RCC 7860 (cell line): ENCODE data around the gene P2RY6.
"Not testable (repeated sequence)": the region's sequence is repeated elsewhere in the genome, so short reads cannot be mapped to it uniquely, and the experiment has no call there.

Experiments
- DNase-seq: peaks from one replicate; pipeline ENCODE4 v3.0.0-alpha.2; 2015; ENCODE audit warnings: low spot score
- FAIRE-seq: peaks from 2 replicates; lab custom pipeline; 2012; peaks lifted over from hg19 to GRCh38; lab: Jason Lieb, UNC

Gene P2RY6

GRCh38 chr11:73259406-73260126, 12.6 kb upstream of the P2RY6 start:
- DNase-seq (no peak), FAIRE-seq (no peak)

- no peak for DNase-seq
- no peak for FAIRE-seq
These were observed 12.0 kb upstream of the P2RY6 start for GRCh38 chr11:73260127-73260457.

GRCh38 chr11:73262851-73263495, 9.2 kb upstream of the P2RY6 start:
- DNase-seq (peak; percentile 62), FAIRE-seq (peak; percentile 43)

- no peak for FAIRE-seq
These were observed 8.5 kb upstream of the P2RY6 start for GRCh38 chr11:73263640-73264039.

GRCh38 chr11:73265278-73265810, 6.8 kb upstream of the P2RY6 start:
- FAIRE-seq (no peak), DNase-seq (no peak)

More at GRCh38 chr11:73263640-73264039, 8.5 kb upstream of the P2RY6 start:
- no peak for DNase-seq

- FAIRE-seq, result no peak
- DNase-seq, result no peak
These were observed 6.1 kb upstream of the P2RY6 start for GRCh38 chr11:73265853-73266645.

- no peak for FAIRE-seq
- no peak for DNase-seq
These were observed 5.5 kb upstream of the P2RY6 start for GRCh38 chr11:73266646-73267020.

- FAIRE-seq (no peak), DNase-seq (no peak)
These were observed 4.9 kb upstream of the P2RY6 start for GRCh38 chr11:73267122-73267846.

GRCh38 chr11:73267906-73268540, 4.1 kb upstream of the P2RY6 start:
- DNase-seq (no peak), FAIRE-seq (no peak)

- FAIRE-seq (no peak), DNase-seq (no peak)
These were observed 3.4 kb upstream of the P2RY6 start for GRCh38 chr11:73268671-73269271.

- DNase-seq, result no peak
- FAIRE-seq, result no peak
These were observed 2.6 kb upstream of the P2RY6 start for GRCh38 chr11:73269459-73270015.

GRCh38 chr11:73270016-73270854, 1.9 kb upstream of the P2RY6 start:
- FAIRE-seq (no peak), DNase-seq (no peak)

- no peak for FAIRE-seq
- DNase-seq, result no peak
These were observed 1.2 kb upstream of the P2RY6 start for GRCh38 chr11:73270855-73271477.

- not testable (repeated sequence) for DNase-seq, FAIRE-seq
These were observed 666 bp upstream of the P2RY6 start for GRCh38 chr11:73271478-73271865.

GRCh38 chr11:73272680-73273038, 521 bp downstream of the P2RY6 start:
- FAIRE-seq, result no peak
- no peak for DNase-seq

- DNase-seq, result no peak
These were observed 1.2 kb downstream of the P2RY6 start for GRCh38 chr11:73273222-73273895.

GRCh38 chr11:73274191-73274590, 2.1 kb downstream of the P2RY6 start:
- not testable (repeated sequence) for DNase-seq, FAIRE-seq

More at GRCh38 chr11:73273222-73273895, 1.2 kb downstream of the P2RY6 start:
- FAIRE-seq, result no peak
